SK-N-SH (cell line): Measurements from ENCODE around the gene PAFAH1B1.

Experiments used
- CTCF ChIP-seq: fragments of 200-600 bp; sonication (generic); IDR thresholded peaks from 2 replicates; pipeline ENCODE4 v1.6.1; 2017; ENCODE audit warnings: antibody characterized with exemption, mild to moderate bottlenecking, moderate library complexity
- JUND ChIP-seq: IDR thresholded peaks from 2 replicates; pipeline ENCODE4 v1.4.0; 2012
- REST ChIP-seq: IDR thresholded peaks from 2 replicates; pipeline ENCODE4 v1.6.1; 2012; ENCODE audit warnings: mild to moderate bottlenecking, low read depth, low read length, moderate library complexity
- SMC3 ChIP-seq: IDR thresholded peaks from 2 replicates; pipeline ENCODE4 v1.6.1; 2012; ENCODE audit warnings: low read depth, low read length, improper control_type of control experiment

GRCh38 chr17:2656283-2656682 is 62.8 kb downstream of the PAFAH1B1 start:
- TF ChIP-seq REST: no peak
- no peak for TF ChIP-seq CTCF
- no peak for TF ChIP-seq SMC3
- no peak for TF ChIP-seq JUND
